GM18507 (cell line): ENCODE measurements around the gene DISC1.
A peak's percentile ranks its signal among the peaks of the same experiment; 100 is the strongest.
"Not testable (repeated sequence)": the region's sequence is repeated elsewhere in the genome, so short reads cannot be mapped to it uniquely, and the experiment has no call there.

Experiments used
- DNase-seq: peaks from one replicate; pipeline ENCODE4 v3.0.0; 2011; ENCODE audit warnings: low read depth; ENCODE audit not compliant: insufficient read length; ENCODE audit errors: extremely low spot score
- FAIRE-seq: peaks from 2 replicates; lab custom pipeline; 2011; peaks lifted over from hg19 to GRCh38; lab: Jason Lieb, UNC

Gene DISC1

GRCh38 chr1:231626535-231626950 lies at the start of gene DISC1:
DISC1 (plus strand) TSS chr1:231626790; CDS start chr1:231626868, 78 bp downstream.
- DNase-seq (no peak), FAIRE-seq (peak; percentile 54)

DNA sequence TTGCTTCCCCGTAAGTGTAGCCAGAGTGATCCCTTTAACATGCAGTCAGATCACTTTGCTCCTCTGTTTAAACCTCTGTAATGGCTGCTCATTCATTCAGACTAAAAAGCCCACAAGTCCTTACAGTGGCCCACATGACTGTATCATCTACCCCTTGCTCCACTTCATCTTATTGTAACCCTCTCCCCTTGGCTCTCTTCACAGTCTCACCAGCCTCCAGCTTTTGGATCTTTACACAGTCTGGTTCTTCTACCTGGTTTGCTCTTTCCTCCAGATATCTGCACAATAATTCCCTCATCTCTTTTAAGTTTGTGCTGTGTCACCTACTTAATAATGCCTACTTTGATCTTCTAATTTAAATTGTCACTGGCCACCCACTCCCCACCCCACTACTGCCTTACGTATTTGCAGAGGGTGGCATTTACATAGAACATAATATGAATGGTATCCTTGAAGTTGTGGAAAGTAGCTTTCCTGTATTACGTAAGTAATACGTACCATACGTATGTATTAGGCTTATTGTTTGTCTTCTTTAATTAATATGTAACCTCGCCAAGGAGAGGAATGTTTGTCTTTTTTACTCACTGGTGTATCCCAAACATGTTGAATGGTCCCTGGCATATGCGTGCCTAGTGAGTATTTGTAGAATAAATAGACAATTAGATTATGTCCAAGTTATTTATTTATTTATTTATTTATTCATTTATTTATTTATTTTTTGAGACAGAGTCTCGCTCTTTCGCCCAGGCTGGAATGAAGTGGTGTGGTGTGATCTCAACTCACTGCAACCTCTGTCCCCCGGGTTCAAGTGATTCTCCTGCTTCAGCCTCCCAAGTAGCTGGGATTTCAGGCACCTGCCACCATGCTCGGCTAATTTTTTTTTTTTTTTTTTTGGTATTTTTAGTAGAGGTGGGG lies 49.5 kb upstream of the DISC1 start:
- FAIRE-seq = no peak
- no peak for DNase-seq

DNA sequence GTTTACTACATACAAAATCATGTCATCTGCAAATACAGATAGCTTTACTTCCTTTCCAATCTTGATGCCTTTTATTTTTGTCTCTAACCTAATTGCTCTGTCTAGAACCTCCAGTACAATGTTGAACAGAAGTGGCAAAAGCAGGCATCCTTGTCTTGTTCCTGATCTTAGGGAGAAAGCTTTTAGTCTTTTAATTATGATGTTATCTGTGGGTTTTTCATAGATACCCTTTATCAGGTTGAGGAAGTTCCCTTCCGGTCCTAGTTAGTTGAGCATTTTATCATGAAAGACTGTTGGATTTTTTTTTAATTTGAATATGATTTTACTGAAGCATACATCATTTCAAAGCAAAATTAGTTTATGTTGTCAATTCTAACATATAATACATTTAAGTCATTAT lies 45.7 kb upstream of the DISC1 start:
- FAIRE-seq = no peak
- DNase-seq = no peak

- no peak for DNase-seq
- no peak for FAIRE-seq
Observed at GRCh38 chr1:231581859-231582258, 44.7 kb upstream of the DISC1 start.

DNA sequence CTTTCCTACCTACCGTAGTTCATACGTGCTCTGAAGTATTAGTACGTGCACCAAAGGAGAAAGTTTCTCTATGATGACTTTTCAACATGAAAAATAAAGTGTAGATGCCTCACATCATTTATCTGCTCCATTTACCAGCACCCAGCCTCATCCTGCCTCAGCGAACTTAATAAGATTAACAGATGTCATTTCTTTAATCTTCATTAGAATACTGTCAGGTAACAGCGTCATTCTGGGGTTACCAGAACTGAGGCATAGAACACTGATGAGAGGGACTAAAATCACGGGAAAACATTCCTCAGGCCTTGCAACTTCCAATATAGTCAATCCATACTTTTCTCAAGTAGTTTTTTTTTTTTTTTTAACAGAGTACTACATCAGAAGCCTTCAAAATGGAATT lies 43.2 kb upstream of the DISC1 start:
- DNase-seq = no peak

GRCh38 chr1:231584117-231584516 lies 42.5 kb upstream of the DISC1 start:
- FAIRE-seq = no peak
- DNase-seq = no peak

More for the DNA sequence above, 43.2 kb upstream of the DISC1 start:
- no peak for FAIRE-seq

GRCh38 chr1:231584921-231585320 lies 41.7 kb upstream of the DISC1 start:
- no peak for FAIRE-seq
- no peak for DNase-seq

- FAIRE-seq (peak; percentile 61), DNase-seq (no peak)
Observed at GRCh38 chr1:231590453-231591198, 36.0 kb upstream of the DISC1 start.

- no peak for DNase-seq
- FAIRE-seq = no peak
Observed at GRCh38 chr1:231591466-231591865, 35.1 kb upstream of the DISC1 start.

- FAIRE-seq = no peak
- DNase-seq = no peak
Observed at GRCh38 chr1:231592809-231593208, 33.8 kb upstream of the DISC1 start.

DNA sequence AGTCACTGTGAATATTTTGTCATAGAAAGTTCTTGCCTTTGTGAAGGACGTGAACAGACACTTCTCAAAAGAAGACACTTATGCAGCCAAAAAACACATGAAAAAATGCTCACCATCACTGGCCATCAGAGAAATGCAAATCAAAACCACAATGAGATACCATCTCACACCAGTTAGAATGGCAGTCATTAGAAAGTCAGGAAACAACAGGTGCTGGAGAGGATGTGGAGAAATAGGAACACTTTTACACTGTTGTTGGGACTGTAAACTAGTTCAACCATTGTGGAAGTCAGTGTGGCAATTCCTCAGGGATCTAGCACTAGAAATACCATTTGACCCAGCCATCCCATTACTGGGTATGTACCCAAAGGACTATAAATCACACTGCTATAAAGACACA lies 33.3 kb upstream of the DISC1 start:
- not testable (repeated sequence) for DNase-seq, FAIRE-seq

- DNase-seq = no peak
- FAIRE-seq = no peak
Observed at GRCh38 chr1:231594123-231594522, 32.5 kb upstream of the DISC1 start.

DNA sequence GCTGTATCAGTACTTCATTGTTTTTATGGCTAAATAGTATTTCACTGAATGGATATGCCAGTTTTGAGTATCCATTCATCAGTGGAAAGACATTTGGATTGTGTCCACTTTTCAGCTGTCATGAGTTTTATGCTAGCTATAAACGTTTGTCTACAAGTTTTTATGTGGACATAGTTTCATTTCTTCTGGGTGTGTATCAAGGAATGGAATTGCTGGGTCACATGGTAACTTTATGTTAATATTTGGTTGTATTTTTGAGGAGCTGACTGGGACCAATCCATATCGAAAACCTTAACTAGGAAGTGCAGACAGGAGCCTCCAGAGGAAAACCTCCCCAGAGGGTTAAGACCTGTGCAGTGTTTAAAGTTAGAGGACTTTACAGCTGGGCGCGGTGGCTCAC lies 31.8 kb upstream of the DISC1 start:
- DNase-seq (no peak), FAIRE-seq (no peak)

DNA sequence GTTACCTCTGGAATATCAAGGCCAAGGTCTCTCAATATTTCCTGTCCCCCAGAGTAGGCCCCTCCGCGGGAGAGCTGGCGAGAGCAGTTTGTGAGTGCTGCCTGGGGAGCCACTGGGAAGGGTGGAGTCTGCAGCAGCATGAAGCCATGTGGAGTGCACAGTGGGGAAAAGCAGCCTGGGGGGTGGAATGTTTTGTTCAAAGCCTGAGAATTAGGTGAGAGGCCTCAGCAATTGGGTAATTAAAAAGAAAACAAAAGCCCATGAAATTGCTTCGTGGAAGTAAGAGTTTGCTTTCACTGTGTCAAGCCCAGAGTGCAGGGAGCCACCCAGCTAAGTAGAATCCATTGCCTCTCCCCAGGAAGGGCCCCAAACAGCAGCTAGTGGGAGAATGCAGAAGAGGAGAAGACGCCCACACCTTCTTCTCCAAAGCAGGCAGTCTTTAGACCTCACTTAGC lies 30.2 kb upstream of the DISC1 start:
- FAIRE-seq (no peak), DNase-seq (no peak)

- FAIRE-seq = no peak
Observed at GRCh38 chr1:231597971-231598370, 28.6 kb upstream of the DISC1 start.

DNA sequence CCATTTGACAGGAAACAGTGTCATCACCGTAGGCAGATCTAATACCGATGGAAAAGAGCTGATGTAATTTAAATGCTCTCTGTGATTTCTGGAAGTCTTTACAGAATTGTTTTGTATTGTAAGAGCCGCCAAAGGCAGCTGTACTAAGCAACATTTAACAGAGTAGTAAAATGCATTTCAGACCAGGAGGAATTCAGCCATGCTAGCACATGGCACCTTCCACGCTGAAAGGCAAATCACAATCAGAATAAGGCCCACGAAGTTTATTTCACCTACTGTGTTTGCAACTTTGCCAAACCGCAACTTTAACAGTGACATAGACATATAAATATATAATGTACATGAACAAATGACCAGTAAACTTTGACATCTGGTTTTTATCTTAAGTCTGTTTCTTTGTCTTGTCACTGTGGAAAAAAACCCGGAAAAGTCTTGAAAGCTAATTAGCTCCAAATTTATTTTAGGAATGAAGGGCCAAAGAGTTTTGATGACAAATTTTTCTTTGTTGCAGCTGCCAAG lies 26.1 kb upstream of the DISC1 start:
- no peak for DNase-seq
- FAIRE-seq = no peak

More at GRCh38 chr1:231597971-231598370, 28.6 kb upstream of the DISC1 start:
- DNase-seq = no peak

- no peak for DNase-seq
- no peak for FAIRE-seq
Observed at GRCh38 chr1:231601824-231602672, 24.5 kb upstream of the DISC1 start.

DNA sequence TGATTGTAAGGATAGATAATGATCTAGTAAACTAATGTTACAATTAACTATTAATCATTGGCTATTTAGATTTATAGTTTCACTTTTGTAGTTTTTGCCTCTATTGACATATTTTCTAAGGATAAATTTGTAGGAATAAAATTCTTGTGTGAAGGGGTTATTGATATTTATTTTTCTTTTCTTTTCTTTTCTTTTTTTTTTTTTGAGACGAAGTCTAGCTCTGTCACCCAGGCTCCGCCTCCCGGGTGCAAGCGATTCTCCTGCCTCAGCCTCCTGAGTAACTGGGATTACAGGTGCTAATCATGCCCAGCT lies 24.0 kb upstream of the DISC1 start:
- no peak for DNase-seq
- FAIRE-seq = no peak

DNA sequence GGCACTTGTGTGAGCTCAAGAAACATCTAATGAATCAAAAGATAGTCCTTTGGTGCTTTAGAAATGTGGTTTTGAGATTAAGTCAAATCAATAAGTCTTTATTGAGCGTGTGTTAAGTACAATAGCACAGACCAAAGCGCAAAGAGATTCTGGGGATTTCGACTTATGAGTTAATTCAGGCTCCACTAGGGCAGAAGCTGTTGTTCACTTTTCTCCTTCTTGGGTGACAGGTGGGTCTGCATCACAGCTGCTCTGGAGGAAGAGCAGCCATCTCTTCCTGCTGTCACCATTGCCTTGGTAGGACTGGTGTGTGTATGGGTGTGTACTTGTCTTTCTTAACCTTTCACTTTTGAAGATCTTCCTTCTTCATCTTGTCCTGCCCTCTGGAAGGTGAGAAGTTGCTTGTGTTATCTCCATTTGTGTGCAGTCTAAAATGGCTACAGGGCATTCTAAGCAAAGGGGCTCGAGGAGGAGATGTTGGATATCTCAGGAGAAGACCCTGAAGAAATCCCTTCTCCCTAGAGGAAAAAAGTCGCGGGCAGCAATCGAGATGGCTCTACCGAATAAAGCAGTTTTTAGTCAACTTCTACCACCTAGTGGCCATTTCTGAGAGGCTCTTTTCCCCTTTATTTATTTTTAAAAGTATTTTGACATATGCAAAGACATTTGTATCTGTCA lies 22.9 kb upstream of the DISC1 start:
- FAIRE-seq (peak; percentile 53), DNase-seq (no peak)
